Putamen (tissue), 1 donor: Measurements from ENCODE around the gene TMEM229A.
"Not testable (repeated sequence)": the region's sequence is repeated elsewhere in the genome, so short reads cannot be mapped to it uniquely, and the experiment has no call there.

ENCODE experiments used
- DNase-seq: peaks from one replicate; pipeline ENCODE4 v3.0.0-alpha.2; 2016; ENCODE audit warnings: low spot score

Gene TMEM229A

GRCh38 chr7:124033095-124033806, 384 bp upstream of the TMEM229A start:
- DNase-seq: peak; percentile 81

- no peak for DNase-seq
Observed at GRCh38 chr7:124031919-124032318, 948 bp downstream of the TMEM229A start.

DNA sequence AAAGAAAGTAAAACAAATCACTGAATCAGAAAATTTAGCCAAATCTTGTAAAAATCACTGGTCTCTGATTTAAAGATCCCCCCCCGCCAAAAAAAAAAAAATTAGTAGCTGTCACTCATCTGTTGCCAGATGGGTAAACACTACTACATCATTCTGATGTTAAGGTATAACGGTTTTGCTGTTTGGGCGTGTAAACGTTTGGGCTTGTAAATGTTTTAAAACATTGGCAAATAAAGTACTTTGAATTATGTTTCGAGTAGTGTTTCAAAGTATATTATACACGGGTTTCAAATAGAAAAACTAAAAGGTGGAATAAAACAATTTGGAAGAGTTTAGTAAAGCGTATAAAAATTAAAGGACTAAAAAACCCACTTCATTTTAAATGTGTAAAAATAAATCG, 1.5 kb downstream of the TMEM229A start:
- no peak for DNase-seq

DNA sequence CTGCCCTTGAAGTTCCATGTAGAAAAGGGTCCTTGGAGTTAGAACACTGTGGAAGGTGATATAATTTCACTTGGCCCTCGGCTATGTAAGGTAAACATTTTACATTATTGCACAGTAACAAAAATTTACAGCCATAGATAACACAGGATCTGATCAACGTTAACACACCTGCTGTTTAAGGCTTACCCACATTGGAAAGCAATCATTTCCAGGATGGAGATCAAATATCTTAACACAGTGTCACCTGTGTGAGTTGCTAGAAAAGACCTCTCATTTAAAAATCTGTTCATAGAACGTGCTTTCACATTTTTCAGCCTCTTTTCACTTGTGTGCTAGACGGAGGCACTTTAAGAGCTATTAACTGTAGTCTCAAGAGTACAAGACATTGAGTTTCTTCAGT, 1.9 kb downstream of the TMEM229A start:
- no peak for DNase-seq

GRCh38 chr7:124029396-124030188, 3.3 kb downstream of the TMEM229A start:
- no peak for DNase-seq

DNA sequence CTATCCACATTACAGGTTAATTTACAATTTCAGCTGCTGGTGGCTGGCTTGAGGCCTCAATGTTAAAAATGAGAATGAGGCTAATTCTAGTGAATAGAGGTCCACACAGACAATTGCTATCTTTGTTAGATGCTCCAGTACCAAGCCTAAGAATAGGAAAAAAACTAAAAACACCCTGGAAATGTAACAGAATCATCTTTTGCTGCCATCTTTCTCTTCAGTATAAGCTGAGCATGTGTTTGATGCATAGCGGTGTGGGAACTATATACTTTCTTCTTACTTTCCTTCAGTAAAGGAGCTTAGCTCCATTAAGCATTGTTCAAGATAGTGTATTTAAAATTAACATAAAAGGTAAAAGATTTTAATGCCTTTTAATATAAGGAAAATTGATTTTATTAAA, 5.6 kb downstream of the TMEM229A start:
- peak; percentile 47 for DNase-seq

- not testable (repeated sequence) for DNase-seq
Observed at GRCh38 chr7:124024329-124024728, 8.5 kb downstream of the TMEM229A start.

DNA sequence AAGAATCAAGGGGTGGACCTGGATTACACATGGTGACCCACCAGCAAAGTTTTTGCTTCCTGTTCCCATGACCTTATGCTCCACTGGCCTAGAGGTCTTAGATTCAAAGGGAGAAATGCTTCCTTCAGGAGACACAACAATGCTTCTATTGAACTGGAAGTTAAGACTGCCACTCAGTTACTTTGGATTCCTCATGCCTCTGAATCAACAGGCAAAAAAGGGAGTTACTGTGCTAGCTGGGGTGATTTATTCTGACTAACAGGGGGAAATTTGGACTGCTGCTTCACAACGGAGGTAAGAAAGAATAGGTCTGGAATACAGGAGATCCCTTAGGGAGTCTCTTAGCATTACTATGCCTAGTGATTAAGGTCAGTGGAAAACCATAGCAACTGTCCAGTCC, 10.3 kb downstream of the TMEM229A start:
- no peak for DNase-seq

DNA sequence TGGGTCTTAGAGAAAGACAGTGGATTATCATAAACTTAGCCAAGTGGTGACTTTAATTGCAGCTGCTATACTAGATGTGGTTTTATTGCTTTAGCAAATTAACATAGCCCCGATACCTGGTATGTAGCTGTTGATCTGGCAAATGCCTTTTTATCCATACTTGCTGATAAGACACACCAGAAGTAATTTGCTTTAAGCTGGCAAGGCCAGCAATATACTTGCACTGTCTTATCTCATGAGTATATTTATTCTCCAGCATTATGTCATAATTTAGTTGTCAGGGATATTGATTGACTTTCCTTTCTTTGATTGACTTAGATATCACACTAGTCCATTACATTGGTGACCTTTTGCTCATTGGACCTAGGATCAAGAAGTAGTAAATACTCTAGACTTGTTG, 12.8 kb downstream of the TMEM229A start:
- DNase-seq: no peak

- DNase-seq: no peak
Observed at GRCh38 chr7:124013306-124013705, 19.6 kb downstream of the TMEM229A start.

GRCh38 chr7:124012864-124013263, 20.0 kb downstream of the TMEM229A start:
- no peak for DNase-seq

DNA sequence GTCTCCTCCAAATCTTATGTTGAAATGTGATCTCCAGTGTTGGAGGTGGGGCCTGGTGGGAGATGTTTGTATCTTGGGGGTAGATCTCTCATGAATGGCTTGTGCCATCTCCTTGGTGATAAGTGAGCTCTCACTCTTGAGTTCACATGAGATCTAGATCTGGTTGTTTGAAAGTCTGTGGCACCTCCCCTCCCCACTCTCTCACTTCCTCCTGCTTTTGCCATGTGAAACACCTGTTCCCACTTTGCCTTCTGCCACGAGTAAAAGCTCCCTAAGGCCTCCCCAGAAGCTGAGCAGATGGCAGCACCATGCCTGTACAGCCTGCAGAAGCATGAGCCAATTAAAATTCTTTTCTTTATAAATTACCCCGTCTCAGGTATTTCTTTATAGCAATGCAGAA, 23.5 kb downstream of the TMEM229A start:
- DNase-seq: no peak

- DNase-seq: not testable (repeated sequence)
Observed at GRCh38 chr7:124008296-124008695, 24.6 kb downstream of the TMEM229A start.

GRCh38 chr7:123999703-124000102, 33.2 kb downstream of the TMEM229A start:
- DNase-seq: no peak

DNA sequence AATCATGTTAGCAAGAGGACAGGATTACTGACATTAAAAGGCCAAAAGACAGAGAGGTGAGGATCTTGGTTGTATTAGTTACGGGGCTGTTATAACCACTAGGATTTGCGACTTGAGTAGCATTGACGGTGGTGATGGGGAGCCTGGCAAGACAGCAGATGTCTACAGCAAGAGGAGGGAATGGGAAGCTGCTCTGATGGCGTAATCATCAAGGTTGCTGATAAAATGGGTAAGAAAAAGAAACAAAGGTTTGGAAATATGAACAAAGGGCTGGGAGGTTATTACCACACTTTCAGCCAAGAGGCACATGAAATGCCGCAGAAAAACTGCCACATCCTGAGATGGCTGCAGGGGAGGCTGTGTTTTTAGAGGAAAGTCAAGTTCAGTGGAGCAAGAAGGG, 33.9 kb downstream of the TMEM229A start:
- DNase-seq: no peak

- DNase-seq: no peak
Observed at GRCh38 chr7:123996327-123996625, 36.6 kb downstream of the TMEM229A start.

- DNase-seq: no peak
Observed at GRCh38 chr7:123995617-123996326, 37.1 kb downstream of the TMEM229A start.

- DNase-seq: peak; percentile 66
Observed at GRCh38 chr7:123994449-123994848, 38.4 kb downstream of the TMEM229A start.

DNA sequence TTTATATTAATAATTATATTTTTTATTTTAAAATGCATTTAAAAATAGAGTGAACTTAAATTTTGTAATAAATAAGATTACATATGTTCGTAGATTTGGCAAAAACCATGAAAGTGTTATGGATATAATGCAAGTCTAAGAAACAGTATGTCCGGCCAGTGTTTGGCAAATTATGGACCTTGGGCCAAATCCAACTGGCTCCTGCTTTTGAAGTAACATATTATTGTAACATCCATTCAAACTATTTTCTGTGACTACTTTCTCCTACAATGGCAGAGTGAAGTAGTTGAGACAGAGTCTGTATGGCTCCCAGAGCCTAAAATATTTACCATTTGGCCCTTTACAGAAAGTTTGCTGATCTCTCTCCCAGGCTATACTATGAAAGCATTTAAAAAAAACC, 38.9 kb downstream of the TMEM229A start:
- DNase-seq: peak; percentile 8

GRCh38 chr7:123992913-123993518, 39.9 kb downstream of the TMEM229A start:
- no peak for DNase-seq

DNA sequence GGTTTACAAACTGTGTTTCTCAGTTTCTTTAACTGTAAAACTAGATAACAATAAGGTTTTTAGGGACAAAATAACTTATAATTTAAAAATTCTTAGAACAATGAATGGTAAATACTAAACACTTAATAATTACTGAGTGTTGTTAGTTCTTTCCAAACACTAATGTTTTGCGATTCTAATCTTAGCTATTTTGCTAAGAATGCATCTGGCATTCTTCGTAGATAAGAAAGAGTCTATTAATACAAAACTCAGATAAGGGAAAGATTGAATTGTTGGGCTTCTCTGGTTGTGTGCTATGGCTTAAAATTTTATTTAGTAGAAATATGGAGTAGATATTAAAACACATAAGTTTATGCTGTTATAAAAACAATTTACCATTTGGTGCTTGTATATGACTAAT, 45.4 kb downstream of the TMEM229A start:
- no peak for DNase-seq
